HepG2 (cell line): Measurements from ENCODE around the gene DENND2A. TPM values are rescaled to one million over a fixed set of nuclear protein-coding genes. Genes with fewer than 3 reads are reported as not detected.

Source experiments
- ATAC-seq: fragments of 200-7000 bp; cut with Tn5 transposase; 3 replicates; pipeline ENCODE4 v1.9.1; 2020; ENCODE audit warnings: mild to moderate bottlenecking, moderate library complexity
- BruUV-seq: library from RNA; stranded (reverse); fragments of 400-500 nt; replicated peaks from 2 replicates; lab custom pipeline; 2021; lab: Mats Ljungman, UMichigan
- CTCF ChIA-PET: fragments of 300-600 bp; formaldehyde crosslinking; extraction: SDS; loops from one replicate; lab custom pipeline; 2021; ENCODE audit warnings: low total read pairs, inconsistent platforms, low intra/inter-chr PET ratio; lab: Yijun Ruan, JAX
- POLR2A ChIA-PET: fragments of 350-600 bp; sonication (Branson Sonifier 250); formaldehyde crosslinking; loops from one replicate; lab custom pipeline; 2020; ENCODE audit warnings: antibody characterized with exemption, inconsistent platforms; lab: Yijun Ruan, JAX
- DNase-seq: peaks from one replicate; pipeline ENCODE4 v3.0.0-alpha.2; 2015; ENCODE audit warnings: low spot score
- FAIRE-seq: peaks from 3 replicates; lab custom pipeline; 2011; peaks lifted over from hg19 to GRCh38; lab: Jason Lieb, UNC
- H2AFZ ChIP-seq: one replicate; pipeline ENCODE4 v1.6.1; 2011; ENCODE audit warnings: low read length, inconsistent platforms
- H3K27ac ChIP-seq: fragments of 300-600 bp; 3 replicates; pipeline ENCODE4 v1.8.0; 2011; ENCODE audit warnings: mixed run types, mild to moderate bottlenecking, mixed read lengths, low read length, inconsistent platforms; ENCODE audit not compliant: insufficient read depth; ENCODE audit errors: extremely low read length
- H3K27me3 ChIP-seq, 2 experiments: fragments of 200-600 bp in 1 of 2; 2 replicates in 1 of 2; 3 replicates in 1 of 2; pipeline versions ENCODE4 v1.6.0 to v1.8.0; 2011; ENCODE audit warnings: low read length in 2 of 2, mild to moderate bottlenecking in 2 of 2, moderate library complexity in 2 of 2, inconsistent platforms in 1 of 2; ENCODE audit not compliant: insufficient read depth in 2 of 2, control insufficient read depth in 1 of 2
- H3K36me3 ChIP-seq, 2 experiments: fragments of 200-600 bp in 1 of 2; replicated peaks in 1 of 2; 2 replicates in 1 of 2; 3 replicates in 1 of 2; pipeline versions ENCODE4 v1.5.1 to v1.8.0; 2011; ENCODE audit warnings: low read length in 2 of 2, inconsistent platforms in 1 of 2; ENCODE audit not compliant: insufficient read depth in 2 of 2, control insufficient read depth in 1 of 2
- H3K4me1 ChIP-seq: 2 replicates; pipeline ENCODE4 v1.5.1; 2012; ENCODE audit warnings: low read length, inconsistent platforms; ENCODE audit not compliant: insufficient read depth
- H3K4me2 ChIP-seq: 2 replicates; pipeline ENCODE4 v1.6.0; 2011; ENCODE audit warnings: low read depth, low read length, inconsistent platforms
- H3K4me3 ChIP-seq, 3 experiments: fragments of 200-600 bp in 1 of 3; sonication (generic), shearing (Covaris generic) in 1 of 3; replicated peaks in 1 of 3; 2 replicates each; pipeline ENCODE4 v1.5.1; 2011 to 2016; ENCODE audit warnings: low read length in 3 of 3, inconsistent platforms in 2 of 3, low read depth in 2 of 3, mild to moderate bottlenecking in 2 of 3, control low read depth in 1 of 3, mixed read lengths in 1 of 3; ENCODE audit not compliant: insufficient read depth in 1 of 3
- H3K79me2 ChIP-seq: one replicate; pipeline ENCODE4 v1.6.1; 2011; ENCODE audit warnings: low read length, inconsistent platforms; ENCODE audit not compliant: insufficient read depth
- H3K9ac ChIP-seq: 2 replicates; pipeline ENCODE4 v1.6.0; 2011; ENCODE audit warnings: mild to moderate bottlenecking, low read depth, low read length, inconsistent platforms; ENCODE audit not compliant: insufficient read depth
- H3K9me3 ChIP-seq: 2 replicates; pipeline ENCODE4 v1.5.1; 2012; ENCODE audit warnings: mild to moderate bottlenecking, low read length
- H4K20me1 ChIP-seq: 2 replicates; pipeline ENCODE4 v1.6.0; 2011; ENCODE audit warnings: inconsistent platforms, mild to moderate bottlenecking, low read length, moderate library complexity; ENCODE audit not compliant: insufficient read depth
- E2F1 ChIP-seq: sonication (generic); formaldehyde crosslinking; IDR thresholded peaks from 2 replicates; pipeline ENCODE4 v1.5.0; 2020; ENCODE audit warnings: missing genetic modification reagents
- HMGXB4 ChIP-seq, 2 experiments: sonication (generic) in 1 of 2; formaldehyde crosslinking in 1 of 2; IDR thresholded peaks; 2 replicates each; pipeline versions ENCODE4 v1.4.0 to v1.6.1; 2018 to 2020; ENCODE audit warnings: missing genetic modification reagents in 2 of 2, borderline replicate concordance in 1 of 2, low read depth in 1 of 2, mild to moderate bottlenecking in 1 of 2, missing biosample characterization in 1 of 2
- ISL2 ChIP-seq: sonication (generic); formaldehyde crosslinking; IDR thresholded peaks from 2 replicates; pipeline ENCODE4 v1.5.0; 2020; ENCODE audit warnings: missing genetic modification reagents
- KMT2B ChIP-seq: IDR thresholded peaks from 2 replicates; pipeline ENCODE4 v1.6.1; 2016; ENCODE audit warnings: missing genetic modification reagents, missing compliant biosample characterization
- RELA ChIP-seq: sonication (generic); formaldehyde crosslinking; IDR thresholded peaks from 2 replicates; pipeline ENCODE4 v1.4.0; 2020; ENCODE audit warnings: missing genetic modification reagents
- RFX3 ChIP-seq: IDR thresholded peaks from 2 replicates; pipeline ENCODE4 v1.6.1; 2016; ENCODE audit warnings: missing biosample characterization, missing genetic modification reagents
- SMARCE1 ChIP-seq: fragments of 450-650 bp; IDR thresholded peaks from 2 replicates; pipeline ENCODE4 v1.6.1; 2017; ENCODE audit warnings: borderline replicate concordance
- ZNF460 ChIP-seq: sonication (generic); formaldehyde crosslinking; IDR thresholded peaks from 2 replicates; pipeline ENCODE4 v1.5.1; 2020; ENCODE audit warnings: missing genetic modification reagents, mild to moderate bottlenecking, borderline replicate concordance
- ZNF646 ChIP-seq: sonication (generic); formaldehyde crosslinking; IDR thresholded peaks from 2 replicates; pipeline ENCODE4 v1.9.0; 2021; ENCODE audit warnings: mild to moderate bottlenecking, missing genetic modification reagents
- WGBS: methylation state at CpG from one replicate; pipeline ENCODE4 v1.1.6; 2017; ENCODE audit warnings: low lambda C conversion rate; 5-methylcytosine and 5-hydroxymethylcytosine counted together
- in situ Hi-C: cut with HindIII; loops from 2 replicates; pipeline ENCODE4 v1.10.0; 2017; ENCODE audit warnings: low pct_unique_long_range_greater_than_20kb; ENCODE audit not compliant: extremely low pct_ligation_motif_present
- intact Hi-C: fragments of 100-400 bp; cut with micrococcal nuclease; formaldehyde crosslinking; loops from one replicate; pipeline ENCODE4 v1.10.0; 2022; ENCODE audit not compliant: unreplicated experiment
- polyA plus RNA-seq, 8 experiments: library from polyadenylated mRNA; depleted of rRNA in 3 of 8; stranded (reverse) in 7 of 8; unstranded in 1 of 8; fragments of >200 nt; fragmentation: Illumina TruSeq in 4 of 8; extraction: Trizol in 4 of 8; gene quantifications; 2 replicates each; pipeline versions ENCODE4 v1.2.1 to v1.2.3, GENCODE V29; 2011 to 2016; ENCODE audit warnings: low read depth in 4 of 8, missing spikeins in 1 of 8, mixed read lengths in 1 of 8; ENCODE audit not compliant: insufficient read depth in 1 of 8
- total RNA-seq, 5 experiments: library from RNA; depleted of rRNA; stranded (reverse); fragments of >200 nt; fragmentation: Illumina TruSeq; extraction: Trizol; gene quantifications; 2 replicates each; pipeline ENCODE4 v1.2.3, GENCODE V29; 2016; ENCODE audit warnings: low read depth in 1 of 5

DENND2A gene
- total and polyA plus RNA-seq, 2 of the 13 experiments (the other 11 are each of a cell fraction or from before 2014, with no cell fraction given), result not detected

GRCh38 chr7:140581411-140581810 lies 59.2 kb downstream of the DENND2A start:
- in situ Hi-C loops, result no loop called here
- CTCF ChIA-PET, result no interaction called here
- no peak for ATAC-seq
- Histone ChIP-seq H3K4me2 (no peak overlapping the region), H2AFZ (no peak overlapping the region), H3K36me3 (no peaks in the 10 kb centered on the region)
- no TSS peak for BruUV-seq
- TF ChIP-seq SMARCE1, result no peak
- TF ChIP-seq RFX3 (CRISPR knock-in tag), result no peak
- no peak for TF ChIP-seq KMT2B
- TF ChIP-seq HMGXB4 (CRISPR knock-in tag; IDR thresholded peaks at IDR 0.05; ENCODE audit: borderline replicate concordance in 1 of 2, low read depth in 1 of 2), result no peak
- TF ChIP-seq, all 625 proteins: peak for 0
- FAIRE-seq, result no peak
- H3K27me3 ChIP-seq, result 0 out of 5 replicates have a peak, but pooled peaks cover 1 to 5% of the 10 kb centered on the region in 2 experiments
- no peaks in the 10 kb centered on the region for H3K79me2 ChIP-seq
- H3K4me1 ChIP-seq, result peaks cover 9% of the 10 kb centered on the region
- intact Hi-C loops, result no loop called here
- no peak overlapping the region for H3K27ac ChIP-seq
- no peak overlapping the region for H3K9ac ChIP-seq
- no peak overlapping the region for H3K4me3 ChIP-seq
- H3K9me3 ChIP-seq, result no peaks in the 10 kb centered on the region
- WGBS, result 31% methylated on average over 7 of the region's 10 CpGs
- DNase-seq, result no peak
- H4K20me1 ChIP-seq, result no peaks in the 10 kb centered on the region
- POLR2A ChIA-PET, result no interaction called here

- CTCF ChIA-PET, result no interaction called here
- Histone ChIP-seq H3K4me3 (no peak overlapping the region), H3K9ac (no peak overlapping the region), H3K4me2 (no peak overlapping the region), H3K27me3 (peaks cover 1 to 5% of the 10 kb centered on the region in 2 experiments; a peak in 1 of 5 replicates), H3K4me1 (no peaks in the 10 kb centered on the region), H3K36me3 (no peaks in the 10 kb centered on the region), H4K20me1 (no peaks in the 10 kb centered on the region), H3K79me2 (no peaks in the 10 kb centered on the region), H2AFZ (no peak overlapping the region), H3K27ac (no peak overlapping the region), H3K9me3 (no peaks in the 10 kb centered on the region)
- in situ Hi-C loops, result no loop called here
- intact Hi-C loops, result no loop called here
- FAIRE-seq (no peak), DNase-seq (no peak), ATAC-seq (no peak)
- POLR2A ChIA-PET, result no interaction called here
- no TSS peak for BruUV-seq
- 84% methylated on average over 5 of the region's 5 CpGs for WGBS
- no peak for TF ChIP-seq RELA
- TF ChIP-seq E2F1 (CRISPR knock-in tag), result no peak
- no peak for TF ChIP-seq ZNF646
- no peak for TF ChIP-seq ISL2 (CRISPR knock-in tag)
- TF ChIP-seq ZNF460 (CRISPR knock-in tag), result no peak
Measured at GRCh38 chr7:140577651-140578050, 63.0 kb downstream of the DENND2A start.
